Stimulated activated naive B cell treated with anti-CD40 and anti-IgM and Interleukin-4, amounts not matched to agents 10 μg/mL and 1 μg/mL and 100 μg/mL, for 72 hours (primary cell): ENCODE results near the gene PDGFRA.
"Not testable (repeated sequence)": the region's sequence is repeated elsewhere in the genome, so short reads cannot be mapped to it uniquely, and the experiment has no call there.

ENCODE experiments used
- ATAC-seq, 2 donors: fragments of 150-1000 bp; cut with Tn5 transposase; replicated peaks; 2 replicates each; pipeline ENCODE4 v1.10.0; 2021; ENCODE audit warnings: moderate library complexity in 1 of 2
- DNase-seq: peaks from one replicate; pipeline ENCODE4 v3.0.0; 2021
- H3K27ac Mint-ChIP-seq: one replicate; pipeline ENCODE4 v1.8.0; 2022; ENCODE audit warnings: mild to moderate bottlenecking, mixed read lengths
- H3K27me3 Mint-ChIP-seq, 2 donors: one replicate each; pipeline ENCODE4 v1.8.0; 2022; ENCODE audit warnings: mixed read lengths in 2 of 2
- H3K36me3 Mint-ChIP-seq, 2 donors: one replicate each; pipeline ENCODE4 v1.8.0; 2022; ENCODE audit warnings: mixed read lengths in 2 of 2, mild to moderate bottlenecking in 1 of 2
- H3K4me1 Mint-ChIP-seq, 2 donors: one replicate each; pipeline ENCODE4 v1.8.0; 2022; ENCODE audit warnings: mixed read lengths in 2 of 2, mild to moderate bottlenecking in 1 of 2
- H3K4me3 Mint-ChIP-seq, 2 donors: one replicate each; pipeline ENCODE4 v1.8.0; 2022; ENCODE audit warnings: mild to moderate bottlenecking in 2 of 2, mixed read lengths in 2 of 2, moderate library complexity in 1 of 2
- H3K9me3 Mint-ChIP-seq, 2 donors: one replicate each; pipeline ENCODE4 v1.8.0; 2022; ENCODE audit warnings: mixed read lengths in 2 of 2, mild to moderate bottlenecking in 1 of 2

PDGFRA gene

DNA sequence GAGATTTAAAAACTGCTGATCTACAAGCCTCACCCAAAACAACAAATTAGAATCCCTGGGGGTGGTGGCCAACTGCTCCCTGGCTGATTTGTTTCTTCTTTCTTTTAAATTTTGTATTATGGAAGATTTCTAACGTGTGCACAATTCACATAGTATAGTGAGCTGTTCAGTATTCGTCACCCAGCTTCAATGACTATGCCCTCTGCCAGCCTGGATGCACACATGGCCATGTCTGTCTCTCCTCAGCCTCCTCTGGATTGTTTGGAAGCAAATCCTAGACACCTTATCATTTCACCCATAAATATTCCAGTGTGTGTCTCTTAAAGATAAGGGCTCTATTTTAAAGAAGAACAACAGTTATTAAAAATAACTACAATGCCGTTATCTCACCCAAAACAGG is 61.9 kb downstream of the PDGFRA start:
- H3K4me1 Mint-ChIP-seq: no peaks in the 10 kb centered on the region
- DNase-seq: no peak
- no peak for ATAC-seq
- no peaks in the 10 kb centered on the region for H3K36me3 Mint-ChIP-seq
- peaks cover 0 to 6% of the 10 kb centered on the region in 2 donors for H3K9me3 Mint-ChIP-seq
- no peak overlapping the region for H3K27ac Mint-ChIP-seq
- peaks cover 6 to 22% of the 10 kb centered on the region in 2 donors for H3K27me3 Mint-ChIP-seq
- no peak overlapping the region for H3K4me3 Mint-ChIP-seq

DNA sequence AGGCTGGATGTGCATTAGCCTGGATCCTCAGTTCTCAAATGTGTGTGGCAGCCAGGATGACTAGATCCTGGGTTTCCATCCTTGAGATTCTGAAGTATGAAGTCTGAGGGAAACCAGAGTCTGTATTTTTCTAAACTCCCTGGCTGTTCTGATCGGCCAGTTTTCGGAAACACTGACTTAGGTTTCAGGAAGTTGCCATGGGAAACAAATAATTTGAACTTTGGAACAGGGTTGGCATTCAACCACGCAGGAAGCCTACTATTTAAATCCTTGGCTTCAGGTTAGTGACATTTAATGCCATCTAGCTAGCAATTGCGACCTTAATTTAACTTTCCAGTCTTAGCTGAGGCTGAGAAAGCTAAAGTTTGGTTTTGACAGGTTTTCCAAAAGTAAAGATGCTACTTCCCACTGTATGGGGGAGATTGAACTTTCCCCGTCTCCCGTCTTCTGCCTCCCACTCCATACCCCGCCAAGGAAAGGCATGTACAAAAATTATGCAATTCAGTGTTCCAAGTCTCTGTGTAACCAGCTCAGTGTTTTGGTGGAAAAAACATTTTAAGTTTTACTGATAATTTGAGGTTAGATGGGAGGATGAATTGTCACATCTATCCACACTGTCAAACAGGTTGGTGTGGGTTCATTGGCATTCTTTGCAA is 67.6 kb downstream of the PDGFRA start:
- no peaks in the 10 kb centered on the region for H3K36me3 Mint-ChIP-seq
- no peak overlapping the region for H3K27ac Mint-ChIP-seq
- H3K4me1 Mint-ChIP-seq: no peaks in the 10 kb centered on the region
- ATAC-seq (no peak), DNase-seq (no peak)
- peaks cover 0 to 13% of the 10 kb centered on the region in 2 donors for H3K9me3 Mint-ChIP-seq
- no peak overlapping the region for H3K4me3 Mint-ChIP-seq
- peaks cover 7 to 10% of the 10 kb centered on the region in 2 donors for H3K27me3 Mint-ChIP-seq

DNA sequence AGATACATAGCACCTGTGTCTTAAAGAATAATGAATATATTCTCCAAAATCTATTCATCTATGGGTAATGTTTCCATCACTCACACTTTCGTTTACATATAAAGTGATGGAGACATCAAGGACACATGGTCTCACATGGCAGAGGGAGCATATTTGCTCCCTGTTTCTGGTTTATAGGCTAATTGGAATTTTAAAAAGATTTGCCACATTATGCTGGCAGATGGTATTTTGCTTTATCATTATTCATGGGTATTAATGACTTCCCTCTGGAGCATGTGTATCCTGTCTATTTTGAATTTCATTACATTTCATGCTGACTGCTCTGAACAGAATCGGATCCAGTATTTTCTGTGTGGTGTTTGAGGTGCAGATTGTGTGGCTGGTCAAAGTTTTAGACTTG is 79.0 kb downstream of the PDGFRA start:
- no peak overlapping the region for H3K27ac Mint-ChIP-seq
- no peak for DNase-seq
- no peak overlapping the region for H3K4me3 Mint-ChIP-seq
- peaks cover 10 to 17% of the 10 kb centered on the region in 2 donors for H3K9me3 Mint-ChIP-seq
- H3K36me3 Mint-ChIP-seq: peaks cover 0 to 1% of the 10 kb centered on the region in 2 donors
- no peak for ATAC-seq
- H3K4me1 Mint-ChIP-seq: no peaks in the 10 kb centered on the region
- peaks cover 12 to 24% of the 10 kb centered on the region in 2 donors for H3K27me3 Mint-ChIP-seq

DNA sequence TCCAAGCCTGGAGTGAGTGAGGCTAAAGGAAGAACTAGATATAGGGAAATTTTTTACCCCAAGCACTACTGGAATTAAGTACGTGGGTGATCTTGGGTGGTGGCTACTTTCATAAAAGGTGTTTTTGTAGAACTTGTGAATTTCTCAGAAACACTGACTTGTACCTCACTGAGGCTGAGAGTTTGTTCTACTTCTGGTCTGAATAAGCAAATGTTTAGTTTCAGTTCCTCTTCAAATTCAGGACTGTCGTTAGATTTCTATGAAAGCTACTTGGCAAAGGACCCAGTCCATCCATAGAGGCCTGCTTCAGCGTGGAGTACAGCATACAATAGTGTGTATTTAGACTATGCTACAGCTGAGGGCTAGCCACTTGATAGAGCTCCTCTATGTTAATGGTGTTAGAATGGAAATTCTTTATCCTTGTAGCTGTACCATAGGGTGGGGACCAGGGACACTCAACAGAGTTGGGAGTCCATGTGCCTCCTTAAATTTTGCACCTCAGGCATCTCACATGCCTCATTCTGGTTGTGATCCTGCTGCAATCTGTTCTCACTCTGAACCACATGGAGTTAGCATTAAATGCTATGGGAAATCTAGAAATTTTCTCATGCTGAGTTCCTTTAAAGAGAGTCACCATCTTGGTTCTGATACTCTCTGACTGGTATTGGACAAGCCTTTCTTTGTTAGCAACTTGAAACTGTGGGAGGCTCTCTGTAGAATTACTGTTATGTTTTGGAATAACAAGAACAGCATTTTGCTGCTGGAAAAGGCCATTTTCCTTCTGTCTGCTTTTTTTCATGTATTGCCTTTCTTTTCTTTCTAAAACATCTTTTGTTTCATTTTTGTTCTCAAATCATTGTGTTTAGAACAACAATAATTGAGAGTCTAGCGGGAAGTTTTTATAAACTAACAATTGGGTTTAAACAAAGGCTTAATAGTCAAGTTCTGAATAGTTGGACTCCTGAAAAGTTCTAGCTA is 86.8 kb downstream of the PDGFRA start:
- H3K27me3 Mint-ChIP-seq: peaks cover 14 to 15% of the 10 kb centered on the region in 2 donors
- H3K27ac Mint-ChIP-seq: no peak overlapping the region
- ATAC-seq (peak; percentile 94 to 95), DNase-seq (peak; percentile 17)
- H3K4me1 Mint-ChIP-seq: peaks cover 21 to 31% of the 10 kb centered on the region in 2 donors
- H3K9me3 Mint-ChIP-seq: peaks cover 6 to 10% of the 10 kb centered on the region in 2 donors
- H3K4me3 Mint-ChIP-seq: no peak overlapping the region
- peaks cover 0 to 4% of the 10 kb centered on the region in 2 donors for H3K36me3 Mint-ChIP-seq

DNA sequence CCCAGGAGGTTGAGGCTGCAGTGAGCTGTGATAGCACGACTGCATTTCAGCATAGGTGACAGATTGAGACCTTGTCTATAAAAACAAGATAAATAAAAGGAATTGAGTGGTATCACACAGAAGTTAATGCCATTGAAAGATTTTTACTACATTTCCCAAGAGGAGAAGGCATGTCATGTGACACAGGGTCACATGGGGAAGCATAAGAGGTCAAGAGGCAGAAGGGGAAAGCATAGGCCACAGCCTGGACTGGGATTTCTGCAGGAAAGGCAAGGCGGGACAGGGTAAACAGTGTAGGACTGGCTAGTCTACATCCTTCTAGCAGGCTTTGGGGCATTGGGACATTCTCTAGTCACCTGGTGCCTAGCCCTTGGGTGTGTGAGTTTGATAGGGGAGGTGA is 88.6 kb downstream of the PDGFRA start:
- peaks cover 4 to 7% of the 10 kb centered on the region in 2 donors for H3K27me3 Mint-ChIP-seq
- H3K4me1 Mint-ChIP-seq: peaks cover 21 to 31% of the 10 kb centered on the region in 2 donors
- DNase-seq (no peak), ATAC-seq (no peak)
- H3K36me3 Mint-ChIP-seq: peaks cover 0 to 4% of the 10 kb centered on the region in 2 donors
- peaks cover 6 to 10% of the 10 kb centered on the region in 2 donors for H3K9me3 Mint-ChIP-seq
- no peak overlapping the region for H3K4me3 Mint-ChIP-seq
- H3K27ac Mint-ChIP-seq: no peak overlapping the region

DNA sequence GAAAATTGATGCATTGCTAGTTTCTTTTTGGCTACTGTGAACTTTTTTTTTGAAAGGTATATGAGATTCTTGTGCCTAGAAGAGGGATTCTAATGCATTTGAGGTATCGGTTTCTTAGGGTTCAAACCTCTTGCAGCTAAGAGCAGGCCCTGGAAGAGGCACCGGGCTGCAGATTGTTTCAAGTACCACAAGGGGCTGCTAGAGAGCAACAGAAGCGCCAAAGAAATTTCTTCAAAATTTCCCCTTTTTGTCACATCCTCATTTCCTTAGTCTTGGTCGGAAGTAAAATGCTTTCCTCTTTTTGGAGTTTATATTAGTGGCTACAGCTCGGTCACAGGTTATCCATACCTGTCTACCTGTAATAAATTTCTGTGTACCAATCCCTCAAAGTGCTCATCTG is 89.8 kb downstream of the PDGFRA start:
- Mint-ChIP-seq H3K4me3 (no peak overlapping the region), H3K27me3 (peaks cover 7% of the 10 kb centered on the region in 2 donors), H3K4me1 (peaks cover 21 to 31% of the 10 kb centered on the region in 2 donors), H3K27ac (no peak overlapping the region), H3K9me3 (peaks cover 6 to 10% of the 10 kb centered on the region in 2 donors), H3K36me3 (peaks cover 0 to 4% of the 10 kb centered on the region in 2 donors)
- DNase-seq (no peak), ATAC-seq (peak in 1 of 2 donors; percentile 23)

DNA sequence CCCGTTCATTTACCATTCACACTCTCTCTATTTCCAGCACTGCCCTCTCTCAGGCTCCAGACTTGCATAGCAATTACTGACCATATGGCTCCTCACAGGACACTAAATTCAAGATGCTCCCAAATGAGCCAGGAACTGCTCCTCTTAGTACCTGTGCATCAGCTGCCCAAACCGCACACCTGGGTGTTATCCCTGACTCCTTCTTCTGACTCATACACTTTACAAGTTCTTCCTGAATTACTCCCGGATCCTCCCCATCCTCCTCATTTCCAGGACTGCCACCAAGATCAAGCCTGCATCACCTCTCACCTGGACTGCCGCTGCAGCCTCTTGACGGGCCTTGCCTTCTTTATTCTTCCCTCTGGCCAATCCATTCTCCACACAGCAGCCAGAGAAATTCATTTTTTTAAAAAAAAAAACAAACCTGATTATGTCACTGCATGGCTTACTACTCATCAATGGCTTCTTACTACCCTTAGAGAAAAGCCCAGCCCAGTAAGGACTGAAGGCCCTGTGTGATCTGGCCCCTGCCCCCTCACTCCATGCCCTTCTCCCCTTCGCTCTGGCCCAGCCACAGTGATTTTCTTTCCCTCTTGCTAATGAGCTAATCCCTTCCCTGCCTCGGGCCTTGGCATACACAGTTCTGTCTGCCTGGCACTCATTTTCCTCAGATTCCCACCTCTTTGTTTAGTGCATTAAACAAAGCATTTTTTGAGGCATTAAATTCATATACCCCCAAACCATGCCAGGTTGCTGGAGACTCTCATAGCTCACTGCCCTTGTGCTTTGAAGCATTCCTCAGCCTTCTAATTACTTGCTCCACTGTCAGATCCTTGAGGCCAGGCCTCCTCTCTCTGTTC is 92.0 kb downstream of the PDGFRA start:
- DNase-seq (no peak), ATAC-seq (no peak)
- Mint-ChIP-seq H3K36me3 (no peaks in the 10 kb centered on the region), H3K4me3 (no peak overlapping the region), H3K27me3 (peaks cover 0 to 7% of the 10 kb centered on the region in 2 donors), H3K4me1 (peaks cover 8 to 10% of the 10 kb centered on the region in 2 donors), H3K27ac (no peak overlapping the region), H3K9me3 (no peaks in the 10 kb centered on the region)

DNA sequence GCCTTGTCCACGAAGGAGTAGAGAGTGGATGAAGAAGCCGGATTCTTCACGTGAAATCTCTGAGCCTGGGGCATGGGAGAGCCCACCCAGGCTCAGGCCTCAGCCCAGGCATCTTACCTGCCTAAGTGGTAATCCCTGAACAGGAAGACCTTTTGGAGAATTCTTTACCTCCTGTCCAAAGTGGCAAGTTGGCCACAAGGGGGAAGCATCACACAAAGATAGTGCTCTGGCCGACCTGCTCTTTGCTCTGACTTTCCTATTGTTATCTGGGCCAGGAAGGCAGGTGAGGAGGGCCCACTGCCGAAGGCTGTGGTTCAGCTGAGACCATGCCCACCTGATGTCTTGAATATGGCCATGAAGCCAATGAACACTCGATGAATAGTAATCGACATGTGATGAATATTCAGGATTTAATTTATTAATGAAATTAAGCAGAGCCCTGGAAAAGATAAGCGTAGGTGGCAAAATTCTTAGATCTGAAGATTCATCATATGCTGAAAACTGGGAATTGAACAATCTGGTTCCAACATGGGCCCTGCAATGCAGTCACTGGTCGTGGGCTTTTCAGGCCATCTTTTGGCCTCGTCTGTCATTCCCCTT is 93.8 kb downstream of the PDGFRA start:
- H3K36me3 Mint-ChIP-seq: no peaks in the 10 kb centered on the region
- peaks cover 0 to 4% of the 10 kb centered on the region in 2 donors for H3K9me3 Mint-ChIP-seq
- ATAC-seq (peak; percentile 77 to 90), DNase-seq (peak; percentile 37)
- no peak overlapping the region for H3K4me3 Mint-ChIP-seq
- H3K27ac Mint-ChIP-seq: no peak overlapping the region
- peaks cover 2 to 5% of the 10 kb centered on the region in 2 donors for H3K4me1 Mint-ChIP-seq
- peaks cover 0 to 7% of the 10 kb centered on the region in 2 donors for H3K27me3 Mint-ChIP-seq

DNA sequence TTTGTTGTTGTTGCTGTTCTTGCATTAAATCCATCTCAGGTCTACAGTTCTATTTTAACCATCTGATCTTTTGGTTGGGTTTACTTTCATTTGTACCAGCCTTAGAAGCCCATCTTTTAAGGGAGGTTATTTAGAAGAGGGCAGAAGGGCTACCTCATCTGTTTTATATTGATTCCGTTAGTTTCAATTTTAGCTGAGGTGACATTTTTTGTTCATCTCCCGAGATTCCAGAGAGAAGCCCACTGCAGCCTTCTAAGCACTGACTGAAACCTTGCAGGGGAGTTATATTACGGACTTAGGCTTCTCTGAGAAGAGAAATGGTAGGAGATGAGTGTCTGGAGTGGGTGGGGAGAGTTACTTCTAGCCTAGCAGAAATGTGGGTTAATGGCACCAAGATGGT is 101.8 kb downstream of the PDGFRA start:
- ATAC-seq: no peak
- Mint-ChIP-seq H3K27ac (no peak overlapping the region), H3K27me3 (no peaks in the 10 kb centered on the region), H3K9me3 (peaks cover 0 to 4% of the 10 kb centered on the region in 2 donors), H3K4me3 (no peak overlapping the region), H3K4me1 (no peaks in the 10 kb centered on the region), H3K36me3 (no peaks in the 10 kb centered on the region)
- no peak for DNase-seq

DNA sequence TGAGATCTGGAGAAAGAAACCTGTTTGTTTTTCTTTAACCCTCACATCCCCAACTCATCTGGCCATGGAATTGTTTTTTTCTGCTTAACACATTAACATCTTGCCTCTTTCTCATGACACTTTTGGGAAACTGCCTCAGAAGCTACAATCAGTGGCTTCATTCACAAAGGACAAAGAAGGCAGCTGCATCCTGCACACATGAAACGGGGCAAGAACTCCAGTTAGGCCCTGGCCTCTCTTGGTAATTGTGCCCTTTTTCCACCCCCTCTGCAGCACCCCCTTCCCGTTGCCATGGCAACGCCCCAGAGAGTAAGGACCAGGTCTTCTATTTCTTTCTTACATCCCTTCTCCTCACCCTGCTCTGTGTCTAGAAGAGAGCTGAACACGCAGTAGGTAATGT is 103.4 kb downstream of the PDGFRA start:
- Mint-ChIP-seq H3K27ac (no peak overlapping the region), H3K4me3 (no peak overlapping the region), H3K27me3 (no peaks in the 10 kb centered on the region), H3K36me3 (no peaks in the 10 kb centered on the region), H3K9me3 (no peaks in the 10 kb centered on the region), H3K4me1 (no peaks in the 10 kb centered on the region)
- DNase-seq: no peak
- ATAC-seq: no peak

DNA sequence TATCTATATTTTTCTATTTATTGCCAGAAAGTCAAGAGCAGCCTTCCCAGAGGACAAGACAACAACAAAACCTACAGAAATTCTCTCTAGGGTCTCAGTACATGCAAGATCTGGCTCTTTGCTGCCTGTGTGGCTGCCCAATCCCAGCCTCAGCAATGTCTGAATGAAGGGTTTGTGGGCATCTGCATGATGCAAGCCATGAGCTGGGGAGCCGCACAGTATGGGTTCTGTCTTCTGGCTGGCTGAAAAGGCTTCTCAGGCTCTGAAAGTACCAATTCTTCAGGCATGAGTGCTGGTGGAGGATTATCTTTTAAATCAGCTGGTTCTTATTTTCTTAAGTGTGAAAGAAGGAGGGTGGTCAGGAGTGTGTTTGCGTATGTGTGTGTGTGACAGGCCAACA is 104.6 kb downstream of the PDGFRA start:
- Mint-ChIP-seq H3K4me1 (no peaks in the 10 kb centered on the region), H3K4me3 (no peak overlapping the region), H3K36me3 (no peaks in the 10 kb centered on the region), H3K27ac (no peak overlapping the region), H3K27me3 (no peaks in the 10 kb centered on the region), H3K9me3 (no peaks in the 10 kb centered on the region)
- ATAC-seq (no peak), DNase-seq (no peak)

DNA sequence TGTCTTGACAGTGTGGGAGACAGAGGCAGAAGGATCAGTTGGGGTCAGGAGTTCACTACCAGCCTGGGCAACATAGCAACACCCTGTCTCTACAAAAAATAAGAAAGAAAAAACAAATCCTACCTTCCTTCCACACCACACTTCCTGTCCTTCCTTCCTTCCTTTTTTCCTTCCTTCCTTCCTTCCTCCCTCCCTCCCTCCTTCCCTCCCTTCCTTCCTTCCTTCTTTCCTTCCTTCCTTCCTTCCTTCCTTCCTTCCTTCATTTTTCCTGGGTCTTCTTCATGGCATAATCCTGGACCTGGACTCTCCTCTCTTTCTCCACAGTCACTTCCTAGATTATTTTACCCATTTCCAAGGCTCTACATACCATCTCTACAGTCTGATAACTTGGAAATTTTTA is 105.7 kb downstream of the PDGFRA start:
- H3K9me3 Mint-ChIP-seq, H3K27ac Mint-ChIP-seq, H3K4me1 Mint-ChIP-seq, H3K36me3 Mint-ChIP-seq, ATAC-seq, H3K27me3 Mint-ChIP-seq, H3K4me3 Mint-ChIP-seq, DNase-seq: not testable (repeated sequence)

DNA sequence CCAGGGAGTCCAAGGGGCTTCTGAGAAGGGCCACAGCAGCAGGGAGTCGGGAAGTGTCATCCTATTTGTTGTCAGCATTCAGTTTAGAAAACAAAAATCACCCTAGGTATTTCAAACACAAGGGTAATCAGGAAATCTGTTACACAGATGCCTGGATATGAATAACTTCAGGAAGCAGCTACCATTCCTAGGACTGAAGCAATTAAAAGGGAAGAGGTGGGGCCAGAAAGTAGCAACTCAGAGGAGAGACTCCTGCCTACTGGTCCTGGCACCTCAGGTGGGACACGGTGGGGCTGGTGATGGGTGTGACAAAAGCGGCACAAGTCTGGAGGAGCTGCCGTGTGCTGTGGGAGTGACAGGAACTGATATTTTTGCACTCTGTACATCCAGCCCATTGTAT is 107.9 kb downstream of the PDGFRA start:
- no peaks in the 10 kb centered on the region for H3K9me3 Mint-ChIP-seq
- DNase-seq: no peak
- no peaks in the 10 kb centered on the region for H3K27me3 Mint-ChIP-seq
- no peaks in the 10 kb centered on the region for H3K4me1 Mint-ChIP-seq
- H3K27ac Mint-ChIP-seq: no peak overlapping the region
- no peak overlapping the region for H3K4me3 Mint-ChIP-seq
- ATAC-seq: no peak
- no peaks in the 10 kb centered on the region for H3K36me3 Mint-ChIP-seq

DNA sequence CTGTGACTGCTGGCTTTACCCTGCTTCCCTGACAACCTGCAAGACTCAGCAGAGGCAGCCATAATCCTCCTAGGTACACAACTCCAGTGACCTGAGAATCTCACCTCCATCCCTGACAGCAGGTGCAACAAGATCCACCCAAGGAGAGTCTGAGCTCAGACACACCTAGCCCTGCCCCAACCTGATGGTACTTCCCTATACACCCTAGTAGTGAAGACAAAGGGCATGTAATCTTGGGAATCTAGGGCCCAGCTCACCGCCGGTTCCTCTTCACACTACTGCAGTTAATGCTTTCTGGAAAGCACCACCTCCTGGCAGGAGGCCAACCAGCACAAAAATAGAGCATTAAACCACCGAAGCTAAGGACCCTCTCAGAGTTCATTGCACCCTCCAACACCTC is 113.0 kb downstream of the PDGFRA start:
- H3K36me3 Mint-ChIP-seq, H3K4me1 Mint-ChIP-seq, H3K9me3 Mint-ChIP-seq, DNase-seq, ATAC-seq, H3K27ac Mint-ChIP-seq, H3K27me3 Mint-ChIP-seq, H3K4me3 Mint-ChIP-seq: not testable (repeated sequence)
